Fibroblast of mammary gland (primary cell): Measurements from ENCODE around the gene SLC25A3.
"Not testable (repeated sequence)": the region's sequence is repeated elsewhere in the genome, so short reads cannot be mapped to it uniquely, and the experiment has no call there.

ENCODE experiments used
- DNase-seq: peaks from one replicate; pipeline ENCODE4 v3.0.0-alpha.2; 2010; ENCODE audit warnings: low read depth
- H3K4me3 ChIP-seq: 2 replicates; pipeline ENCODE4 v1.5.1; 2011; ENCODE audit warnings: low read depth, mild to moderate bottlenecking, low read length, moderate library complexity; ENCODE audit not compliant: control insufficient read depth
- CTCF ChIP-seq: conservative IDR thresholded peaks from 2 replicates; pipeline ENCODE4 v1.5.1; 2011; ENCODE audit warnings: low read depth, low read length, inconsistent platforms; ENCODE audit not compliant: control insufficient read depth, insufficient read depth

The SLC25A3 gene

GRCh38 chr12:98612696-98613334, 19.3 kb downstream of the SLC25A3 start:
- TF ChIP-seq CTCF: no peak
- H3K4me3 ChIP-seq: no peak overlapping the region
- no peak for DNase-seq

- no peak overlapping the region for H3K4me3 ChIP-seq
- DNase-seq: peak; percentile 83
- no peak for TF ChIP-seq CTCF
Observed at GRCh38 chr12:98618952-98619351, 25.5 kb downstream of the SLC25A3 start.

GRCh38 chr12:98635657-98636323, 42.3 kb downstream of the SLC25A3 start:
- TF ChIP-seq CTCF: no peak
- H3K4me3 ChIP-seq: no peak overlapping the region
- peak; percentile 54 for DNase-seq

- TF ChIP-seq CTCF: no peak
- no peak for DNase-seq
- no peak overlapping the region for H3K4me3 ChIP-seq
Observed at GRCh38 chr12:98637068-98637467, 43.6 kb downstream of the SLC25A3 start.

GRCh38 chr12:98638009-98638408, 44.5 kb downstream of the SLC25A3 start:
- DNase-seq: no peak
- no peak for TF ChIP-seq CTCF
- H3K4me3 ChIP-seq: no peak overlapping the region

GRCh38 chr12:98639491-98639890, 46.0 kb downstream of the SLC25A3 start:
- no peak overlapping the region for H3K4me3 ChIP-seq
- no peak for DNase-seq
- TF ChIP-seq CTCF: no peak

GRCh38 chr12:98642801-98643200, 49.3 kb downstream of the SLC25A3 start:
- H3K4me3 ChIP-seq: peak overlapping the region; percentile 93

More at GRCh38 chr12:98642801-98643200, 49.3 kb downstream of the SLC25A3 start:
- DNase-seq: not testable (repeated sequence)
